Right lobe of liver (tissue), 4 donors: ENCODE data around the gene NTMT2.

ENCODE experiments used
- CTCF ChIP-seq, 4 donors: fragments of 200-600 bp in 3 of 4; fragments of 450-650 bp in 1 of 4; IDR thresholded peaks; one replicate each; pipeline versions ENCODE4 v1.5.1 to v1.8.0; 2016 to 2022; ENCODE audit warnings: antibody characterized with exemption in 4 of 4, mild to moderate bottlenecking in 2 of 4
- POLR2A ChIP-seq: fragments of 450-650 bp; IDR thresholded peaks from one replicate; pipeline ENCODE4 v1.6.1; 2017; ENCODE audit warnings: antibody characterized with exemption, mild to moderate bottlenecking
- donor health status: DM: no; HTN: no; CAD: no.
- donor health status: DM: no; HTN: no; CAD: no.
- donor health status: DM: no; HTN: yes; CAD: no.

DNA sequence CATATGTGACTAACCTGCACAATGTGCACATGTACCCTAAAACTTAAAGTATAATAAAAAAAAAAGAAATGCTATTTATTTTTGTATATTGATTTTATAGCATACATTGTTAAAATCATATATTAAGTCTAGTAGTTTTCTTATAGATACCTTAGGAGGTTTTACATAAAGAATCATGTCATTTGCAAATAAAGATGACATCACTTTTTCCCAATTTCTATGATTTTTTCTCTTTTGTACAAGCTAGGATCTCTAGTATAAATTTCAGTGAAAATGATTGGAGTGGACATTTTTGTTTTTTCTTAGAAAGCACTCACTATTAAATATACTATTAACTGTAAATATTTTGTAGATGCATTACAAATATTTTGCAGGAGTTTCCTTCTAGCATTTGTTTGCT is 20.5 kb upstream of the NTMT2 start:
- TF ChIP-seq CTCF (IDR thresholded peaks at IDR 0.05) = no peak
- TF ChIP-seq POLR2A = no peak
